GM18909 (cell line): ENCODE data around the gene GABRB1.

Experiments used
- ATAC-seq: cut with Tn5 transposase; IDR thresholded peaks from one replicate; pipeline ENCODE4 v1.9.1; 2021; ENCODE audit warnings: mild to moderate bottlenecking; ENCODE audit not compliant: unreplicated experiment, poor library complexity

Gene GABRB1

DNA sequence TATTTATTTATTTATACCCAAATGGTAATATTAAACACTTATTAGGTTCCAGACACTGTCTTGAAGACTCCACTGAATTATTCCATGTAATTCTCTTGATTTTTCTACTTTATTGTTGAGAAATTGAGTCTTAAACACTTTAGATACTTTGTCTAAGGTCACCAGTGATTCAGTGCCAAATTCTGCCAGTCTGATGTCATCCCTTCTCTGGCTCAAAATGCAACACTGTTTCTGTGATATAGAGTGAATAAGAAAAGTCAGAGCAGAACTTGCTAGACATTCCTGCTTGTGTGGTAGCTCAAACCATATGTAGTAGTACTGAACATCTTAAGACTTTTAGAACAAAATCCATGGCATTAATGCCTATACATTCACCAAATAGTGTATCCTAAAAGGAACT, 164.3 kb downstream of the GABRB1 start:
- no peak for ATAC-seq

DNA sequence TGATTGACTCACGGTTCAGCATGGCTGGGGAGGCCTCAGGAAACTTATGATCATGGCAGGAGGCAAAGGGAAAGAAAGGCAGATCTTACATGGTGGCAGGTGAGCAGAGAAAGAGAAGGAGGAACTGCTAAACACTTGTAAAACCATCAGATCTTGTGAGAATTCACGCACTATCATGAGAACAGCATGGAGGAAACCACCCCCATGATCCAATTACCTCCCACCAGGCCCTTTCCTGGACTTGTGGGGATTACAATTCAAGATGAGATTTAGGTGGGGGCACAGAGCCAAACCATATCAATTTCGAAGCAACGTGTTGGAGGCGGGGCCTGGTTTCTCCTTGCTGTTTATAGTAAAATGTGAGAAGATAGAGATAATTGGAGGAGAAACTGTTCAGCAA, 167.4 kb downstream of the GABRB1 start:
- ATAC-seq, result no peak

DNA sequence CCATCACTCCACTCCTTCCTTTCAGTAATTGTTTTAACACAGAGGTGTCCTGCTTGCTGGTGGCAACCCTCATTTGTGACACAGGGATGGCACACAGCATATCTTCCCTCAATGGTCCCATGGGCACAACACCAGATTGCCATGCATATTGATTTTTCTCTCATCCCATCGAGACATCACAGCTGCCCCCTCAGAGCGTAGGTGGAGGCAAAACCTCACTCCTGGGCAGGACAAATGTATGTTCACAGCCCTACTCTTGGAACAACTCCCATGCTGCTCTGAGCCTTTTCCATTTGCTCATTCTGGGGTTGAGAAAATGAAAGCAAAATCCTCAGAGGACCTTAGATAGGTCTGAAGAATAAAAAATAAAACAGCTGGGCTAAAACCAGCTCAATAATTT, 172.2 kb downstream of the GABRB1 start:
- ATAC-seq, result no peak

DNA sequence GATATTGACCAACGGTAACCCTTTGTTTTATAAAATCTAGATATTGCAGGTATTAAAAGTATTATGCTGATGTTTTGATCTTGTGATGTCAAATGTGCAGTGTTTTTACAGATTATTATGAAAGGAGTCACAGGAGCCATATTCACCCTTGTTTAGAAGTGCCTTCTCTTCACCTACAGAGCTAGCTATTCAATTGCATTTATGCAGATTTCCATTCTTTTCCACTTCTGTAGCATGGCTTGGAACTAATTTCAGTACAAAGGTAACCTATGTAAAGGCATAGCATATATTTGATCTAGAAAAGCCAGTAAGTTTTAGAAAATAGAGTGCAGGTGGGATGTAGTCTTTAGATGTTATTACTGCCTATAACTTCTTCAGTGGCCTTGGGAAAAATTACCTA, 176.2 kb downstream of the GABRB1 start:
- no peak for ATAC-seq

DNA sequence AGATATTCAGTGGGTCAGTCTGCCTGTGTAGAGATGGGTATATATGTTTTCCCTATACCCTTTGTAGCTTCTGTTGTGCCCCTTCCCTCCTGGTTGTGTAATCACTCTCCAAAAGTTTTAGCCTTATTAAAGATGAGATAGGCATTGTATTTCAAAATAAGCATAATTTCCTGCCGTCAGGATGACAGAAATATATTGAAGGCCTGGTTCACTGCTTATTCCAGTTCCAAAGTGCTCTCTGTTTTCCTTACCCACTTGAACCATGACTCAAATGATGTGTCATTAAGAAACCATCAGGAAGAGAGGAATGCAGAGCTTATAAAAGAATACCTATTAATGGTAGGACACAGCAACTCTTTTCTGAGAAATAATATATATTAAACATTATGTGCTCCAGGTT, 178.5 kb downstream of the GABRB1 start:
- ATAC-seq, result no peak

DNA sequence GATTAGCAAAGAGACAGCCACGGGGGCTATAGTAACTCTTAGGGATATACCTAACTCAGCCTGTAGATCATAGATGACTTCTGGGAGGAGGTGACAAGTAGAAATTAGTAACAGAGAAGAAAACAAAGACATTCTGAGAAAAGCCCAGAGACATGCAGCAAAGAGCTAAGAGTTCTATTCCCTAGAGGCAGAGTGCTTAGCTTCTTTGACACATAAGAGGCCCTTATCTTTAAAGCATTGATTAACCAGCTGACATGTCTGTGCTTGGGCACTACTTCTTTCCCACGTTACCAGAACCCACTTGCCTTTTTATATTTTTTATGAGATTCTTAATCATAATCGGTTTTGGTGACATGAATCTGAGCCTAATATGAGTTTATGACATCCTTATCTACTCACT, 179.5 kb downstream of the GABRB1 start:
- no peak for ATAC-seq

DNA sequence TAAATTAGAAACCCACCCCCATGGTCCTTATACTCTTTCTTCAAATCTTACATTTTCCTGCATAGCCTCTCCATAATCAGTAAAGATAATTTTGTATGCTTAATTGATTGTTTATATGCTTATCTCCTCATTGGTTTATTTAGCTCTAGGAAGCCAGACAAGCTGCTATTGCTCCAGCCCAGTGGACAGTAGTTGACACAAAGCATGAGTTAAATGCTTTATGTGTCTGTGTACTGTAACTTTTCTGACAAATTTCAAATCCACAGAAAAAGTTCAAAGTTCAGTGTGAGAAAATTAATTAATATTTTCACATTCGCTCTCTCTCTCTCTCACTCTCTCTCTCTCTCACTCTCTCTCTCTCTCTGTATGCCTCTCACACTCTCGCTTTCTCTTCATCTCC, 181.7 kb downstream of the GABRB1 start:
- no peak for ATAC-seq

DNA sequence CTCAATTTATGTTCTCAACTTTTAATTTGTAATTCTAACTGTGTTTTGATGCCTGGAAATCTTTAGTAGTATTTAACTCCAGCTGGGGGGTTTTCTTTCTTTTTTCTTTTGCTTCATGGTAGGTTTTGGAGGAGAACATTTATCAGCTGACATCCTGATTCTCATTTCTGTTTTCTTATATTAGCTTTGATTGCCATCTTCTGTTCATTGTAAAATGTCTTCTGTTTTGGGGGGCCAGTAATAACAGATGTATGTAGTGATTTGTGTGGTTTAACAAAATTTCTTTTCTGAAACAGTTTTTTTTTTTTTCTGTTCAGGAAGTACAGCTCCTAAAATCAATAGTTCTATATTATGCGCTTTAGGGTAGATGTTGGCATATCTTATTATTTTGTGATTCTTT, 182.2 kb downstream of the GABRB1 start:
- no peak for ATAC-seq

DNA sequence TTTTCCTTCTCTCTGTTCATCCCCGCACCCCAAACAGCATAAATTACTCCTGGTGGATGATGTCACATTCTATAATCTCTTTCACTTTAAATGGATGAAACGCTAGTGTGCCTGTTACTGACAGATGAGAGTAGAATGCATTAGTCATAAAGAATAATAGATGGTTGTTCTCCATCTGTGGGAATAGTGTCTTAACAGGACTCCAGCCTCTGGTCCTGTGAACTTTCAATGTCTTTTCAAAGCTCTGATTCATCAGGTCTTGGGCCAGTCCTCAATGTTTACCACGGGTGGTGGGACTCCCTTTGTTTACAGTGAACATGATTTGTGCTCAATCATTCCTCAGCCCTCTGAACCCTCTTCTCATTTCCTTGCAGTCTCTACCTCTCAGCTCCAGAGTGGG, 182.6 kb downstream of the GABRB1 start:
- ATAC-seq, result no peak

DNA sequence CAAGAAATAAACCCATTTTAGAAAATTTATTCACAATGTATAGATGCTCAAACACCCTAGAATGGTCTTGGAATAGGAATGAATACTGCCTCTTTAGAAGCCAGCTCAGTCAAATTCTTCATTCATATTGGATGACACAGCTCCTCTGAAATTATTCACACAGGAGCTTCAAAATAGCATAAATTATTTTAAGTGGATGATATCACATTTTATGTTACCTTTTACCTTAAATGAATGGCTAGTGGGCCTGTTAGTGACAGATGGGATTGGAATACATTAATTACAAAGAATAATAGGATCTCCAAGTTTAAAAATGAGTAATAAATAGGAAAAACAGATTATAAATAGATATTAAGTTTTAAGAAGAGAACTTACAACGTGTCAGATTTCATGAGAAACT, 184.4 kb downstream of the GABRB1 start:
- ATAC-seq, result no peak

DNA sequence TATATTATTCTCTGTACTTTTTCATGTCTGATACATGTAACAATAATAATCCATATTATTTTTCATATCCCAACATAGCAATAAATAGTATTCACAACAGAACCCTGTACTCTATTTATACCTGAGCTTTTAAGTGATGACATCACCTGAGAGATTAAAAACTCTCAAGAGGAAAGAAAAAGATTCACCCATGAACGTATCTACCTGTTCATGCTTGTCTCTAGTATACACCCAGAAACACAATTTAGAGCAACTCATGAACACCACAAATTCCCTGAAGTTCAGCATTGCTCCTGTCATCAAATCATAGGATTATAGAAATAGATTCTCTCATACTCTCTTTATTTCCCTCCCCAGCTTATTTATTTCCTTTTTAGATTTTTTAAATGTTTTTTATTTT, 185.9 kb downstream of the GABRB1 start:
- no peak for ATAC-seq

DNA sequence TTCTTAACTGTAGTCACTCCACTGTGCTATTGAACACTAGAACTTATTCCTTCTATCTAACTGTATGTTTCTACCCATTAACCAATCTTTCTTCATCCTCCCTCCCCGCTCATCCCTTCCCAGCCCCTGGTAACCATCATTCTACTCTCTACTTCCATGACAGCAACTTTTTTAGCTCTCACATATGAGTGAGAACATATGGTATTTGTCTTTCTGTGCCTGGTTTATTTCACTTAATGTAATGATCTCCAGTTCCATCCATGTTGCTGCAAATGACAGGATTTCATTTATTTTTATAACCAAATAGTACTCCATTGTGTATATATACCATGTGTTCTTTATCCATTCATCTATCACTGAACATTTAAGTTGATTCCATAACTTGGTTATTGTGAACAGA, 186.5 kb downstream of the GABRB1 start:
- ATAC-seq, result no peak

DNA sequence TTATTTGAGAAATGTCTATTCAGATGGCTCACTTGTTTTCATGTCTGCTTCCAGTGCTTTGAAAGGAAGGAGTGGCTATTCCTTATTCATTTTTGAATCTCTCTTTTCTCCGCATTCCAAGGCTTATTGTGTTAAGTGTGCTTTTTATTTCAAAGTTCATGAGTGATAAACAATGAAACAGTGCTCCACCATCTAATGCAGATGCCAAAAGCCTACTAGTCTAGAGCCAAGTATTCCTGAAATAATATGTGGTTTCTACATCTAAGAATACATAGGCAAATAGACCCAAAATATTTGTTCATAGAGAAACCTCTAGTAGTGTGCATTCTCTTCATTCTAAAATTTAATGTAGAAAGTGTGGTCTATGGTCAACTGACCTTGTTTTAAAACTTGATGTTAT, 187.3 kb downstream of the GABRB1 start:
- ATAC-seq, result no peak

DNA sequence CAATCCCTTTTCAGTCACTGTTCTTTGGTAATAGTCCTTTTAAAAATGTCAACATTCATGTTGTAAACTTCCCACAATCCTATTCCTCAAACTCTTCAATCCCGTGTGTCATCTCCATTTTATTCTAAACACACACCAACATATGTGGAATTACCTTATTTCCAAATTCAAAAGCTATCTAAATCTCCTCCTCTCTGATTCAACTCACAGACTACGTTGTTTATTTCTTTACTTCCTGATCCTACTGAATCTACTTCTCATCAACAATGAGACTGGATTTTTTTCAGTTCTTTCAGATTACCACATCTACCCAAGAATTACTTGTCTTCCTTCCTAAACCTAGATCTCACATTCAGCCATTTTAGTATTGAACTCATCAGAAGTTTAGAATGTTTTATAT, 188.2 kb downstream of the GABRB1 start:
- no peak for ATAC-seq

DNA sequence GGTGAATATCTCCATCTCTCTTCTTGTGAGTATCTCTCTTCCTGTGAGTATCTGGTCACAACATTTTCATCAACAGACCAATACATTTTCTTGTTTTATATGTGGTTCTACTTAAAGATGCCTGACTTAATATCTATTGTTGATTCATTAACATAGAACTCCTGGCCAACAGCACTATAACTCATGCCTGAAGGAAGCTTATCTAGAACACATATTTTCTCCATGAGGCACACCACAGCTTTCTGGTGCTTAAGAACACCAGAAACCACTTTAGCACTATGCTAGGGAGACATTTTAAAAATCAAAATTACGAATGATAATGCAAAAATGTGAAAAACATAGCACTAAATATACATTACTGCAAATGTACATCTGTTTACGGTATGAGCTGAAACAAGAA, 190.4 kb downstream of the GABRB1 start:
- no peak for ATAC-seq

DNA sequence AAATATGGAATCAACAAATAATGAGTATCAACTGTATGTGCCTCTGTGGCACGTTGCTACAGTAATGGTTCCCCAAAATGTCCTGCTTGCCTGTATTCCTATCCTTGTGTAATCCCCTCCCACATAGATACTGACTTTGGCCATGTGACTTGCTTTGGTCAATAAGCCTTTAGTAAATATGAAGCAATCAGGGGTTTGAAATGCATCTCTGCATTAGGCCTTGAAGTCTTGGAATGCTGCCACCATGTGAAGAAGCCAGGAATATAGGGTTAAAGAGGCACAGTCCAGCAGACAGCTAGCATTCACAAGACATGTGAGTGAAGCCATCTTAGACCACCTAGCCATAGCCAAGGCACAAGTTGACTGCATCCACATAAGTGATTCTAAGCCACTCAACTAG, 190.9 kb downstream of the GABRB1 start:
- no peak for ATAC-seq

DNA sequence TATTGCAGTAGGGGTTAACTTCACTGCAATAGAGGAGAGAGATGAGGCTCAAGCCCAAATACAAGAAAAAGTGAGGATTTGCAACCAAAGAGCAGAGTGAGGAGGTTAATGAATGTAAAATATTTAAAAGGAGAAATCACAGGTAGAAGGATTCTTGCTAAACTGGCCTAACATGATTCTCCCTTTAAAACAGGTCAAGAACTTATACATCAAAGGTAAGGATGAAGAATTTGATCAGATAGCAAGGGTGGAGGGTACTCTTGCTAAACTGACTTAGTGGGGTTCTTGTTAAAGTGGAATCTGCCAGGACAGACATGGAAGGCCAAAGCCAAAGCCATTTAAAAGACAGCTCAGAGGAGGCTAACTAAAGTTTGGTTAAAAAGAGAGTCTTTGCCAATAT, 193.0 kb downstream of the GABRB1 start:
- ATAC-seq, result no peak

DNA sequence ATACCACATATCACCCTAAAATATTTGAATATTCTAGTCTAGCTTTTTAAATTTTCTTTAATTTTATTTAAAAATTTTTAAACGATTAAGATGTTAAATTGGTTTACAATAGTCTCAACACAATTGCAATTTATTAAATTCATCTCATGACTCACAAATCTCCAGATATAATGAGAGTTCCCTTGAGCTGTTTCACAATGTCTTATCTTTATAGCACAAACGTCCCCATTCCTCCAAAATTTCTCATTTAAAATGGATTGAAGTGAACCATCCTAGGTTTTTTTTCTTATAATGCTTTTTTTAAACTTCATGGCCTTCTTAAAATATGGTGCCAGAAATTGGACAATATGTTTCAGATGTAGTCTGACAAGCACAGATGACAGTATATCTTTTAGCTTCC, 204.4 kb downstream of the GABRB1 start:
- no peak for ATAC-seq

DNA sequence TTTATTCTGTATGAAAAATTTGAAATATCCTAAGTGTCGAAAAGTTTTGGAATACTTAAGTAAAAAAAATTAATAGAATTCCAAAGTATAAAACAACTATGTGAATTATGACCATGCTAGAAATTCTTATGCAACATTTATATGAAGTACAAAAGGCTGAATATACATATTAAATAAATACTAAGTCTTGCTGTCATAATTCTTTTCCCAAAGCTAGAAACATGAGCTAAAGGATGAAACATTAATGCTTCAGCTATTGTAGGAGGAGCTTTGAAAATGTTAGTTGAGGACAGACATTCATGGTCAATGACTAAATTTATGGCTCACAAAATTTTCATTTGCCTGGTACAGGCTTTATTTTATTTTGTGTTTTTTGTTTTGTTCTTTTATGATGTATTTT, 207.3 kb downstream of the GABRB1 start:
- ATAC-seq, result no peak

DNA sequence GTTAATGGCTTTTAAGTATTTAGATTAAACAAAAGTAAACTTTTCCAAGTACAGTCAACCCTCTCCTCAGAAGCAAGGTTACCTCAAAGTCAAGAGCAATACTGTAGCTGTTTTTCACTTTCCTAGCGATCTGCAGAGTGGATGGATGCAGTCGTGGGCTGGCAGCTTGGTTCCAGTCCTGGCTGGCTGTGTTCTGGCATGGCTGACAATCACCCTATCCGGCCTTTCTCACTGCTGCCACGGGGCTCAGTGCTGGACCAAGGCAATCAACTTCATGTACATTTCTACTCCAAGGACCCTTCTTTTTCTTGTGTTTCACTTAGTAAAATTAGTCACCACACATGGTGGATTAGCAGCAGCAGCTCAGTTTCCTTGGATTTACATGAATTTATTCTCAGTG, 208.3 kb downstream of the GABRB1 start:
- no peak for ATAC-seq

DNA sequence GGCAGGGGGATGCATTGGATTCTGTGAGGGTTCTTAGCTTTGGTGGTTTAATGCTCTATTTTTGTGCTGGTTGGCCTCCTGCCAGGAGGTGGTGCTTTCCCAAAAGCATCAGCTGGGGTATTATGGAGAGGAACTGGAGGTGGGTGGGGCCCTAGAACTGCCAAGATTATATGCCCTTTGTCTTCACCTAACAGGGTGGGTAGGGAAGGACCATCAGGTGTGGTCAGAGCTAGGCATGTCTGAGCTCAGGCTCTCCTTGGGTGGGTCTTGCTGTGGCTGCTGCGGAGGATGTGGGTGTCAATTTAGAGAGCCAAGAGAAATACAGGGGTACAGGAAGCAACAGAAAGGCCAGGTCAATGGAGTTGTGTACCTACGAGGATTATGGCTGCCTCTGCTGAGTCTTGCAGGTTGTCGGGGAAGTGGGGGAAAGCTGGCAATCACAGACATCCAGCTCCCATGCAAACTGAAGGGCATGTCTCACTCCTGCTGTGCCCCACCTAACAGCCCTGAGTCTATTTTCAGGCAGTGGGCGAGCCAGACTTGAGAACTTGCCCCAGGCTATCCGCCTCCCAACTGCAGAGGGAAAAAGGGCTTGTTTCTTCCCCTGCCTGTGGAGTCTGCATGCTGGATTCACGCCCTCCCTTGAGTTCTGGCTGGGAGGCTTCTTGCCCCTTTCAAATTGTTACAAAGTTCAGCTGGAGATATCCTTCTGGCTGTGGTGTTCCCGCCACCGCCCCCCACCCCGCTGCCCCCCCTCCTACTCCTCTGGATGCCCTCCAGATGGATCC, 220.2 kb downstream of the GABRB1 start:
- no peak for ATAC-seq

DNA sequence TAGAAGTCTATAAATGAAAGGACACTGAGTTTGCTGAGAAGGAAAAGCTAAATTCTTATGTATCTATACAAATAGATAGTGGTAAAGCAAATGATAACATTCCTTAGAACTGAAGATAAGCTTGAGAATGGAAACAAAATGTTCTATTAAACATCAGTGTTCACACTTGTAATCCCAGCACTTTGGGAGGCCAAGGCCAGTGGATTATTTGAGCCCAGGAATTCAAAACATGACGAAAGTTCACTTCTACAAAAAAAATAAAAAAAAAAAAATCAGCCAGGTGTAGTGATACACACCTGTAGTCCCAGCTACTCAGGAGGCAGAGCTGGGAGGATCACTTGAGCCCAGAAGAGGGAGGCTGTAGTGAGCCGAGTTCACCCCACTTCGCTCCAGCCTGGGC, 232.4 kb downstream of the GABRB1 start:
- no peak for ATAC-seq
